Duodenal mucosa (tissue), 2 donors: ENCODE measurements around the gene KCNQ1.

Experiments
- H3K27ac ChIP-seq: one replicate; pipeline ENCODE4 v1.7.0; 2013; ENCODE audit warnings: low read depth, low read length
- H3K27me3 ChIP-seq, 2 donors: one replicate each; pipeline ENCODE4 v1.7.0; 2013; ENCODE audit warnings: low read length in 2 of 2, control low read depth in 1 of 2; ENCODE audit not compliant: insufficient read depth in 2 of 2, control insufficient read depth in 1 of 2
- H3K36me3 ChIP-seq, 2 donors: one replicate each; pipeline ENCODE4 v1.7.0; 2013; ENCODE audit warnings: low read length in 2 of 2, control low read depth in 1 of 2; ENCODE audit not compliant: insufficient read depth in 2 of 2, control insufficient read depth in 1 of 2
- H3K4me1 ChIP-seq, 2 donors: one replicate each; pipeline ENCODE4 v1.7.0; 2013; ENCODE audit warnings: low read length in 2 of 2, control low read depth in 1 of 2; ENCODE audit not compliant: insufficient read depth in 2 of 2, control insufficient read depth in 1 of 2
- H3K4me3 ChIP-seq, 2 donors: one replicate each; pipeline ENCODE4 v1.7.0; 2013; ENCODE audit warnings: low read length in 2 of 2, low read depth in 1 of 2
- H3K9ac ChIP-seq, 2 donors: one replicate each; pipeline ENCODE4 v1.7.0; 2013; ENCODE audit warnings: low read length in 2 of 2, low read depth in 1 of 2
- H3K9me3 ChIP-seq, 2 donors: one replicate each; pipeline ENCODE4 v1.7.0; 2013; ENCODE audit warnings: low read length in 2 of 2, control low read depth in 1 of 2; ENCODE audit not compliant: control insufficient read depth in 1 of 2

Gene KCNQ1

GRCh38 chr11:2540992-2541680 lies 96.3 kb downstream of the KCNQ1 start:
- Histone ChIP-seq H3K4me1 (no peaks in the 10 kb centered on the region), H3K4me3 (no peak overlapping the region), H3K9me3 (no peaks in the 10 kb centered on the region), H3K9ac (no peak overlapping the region), H3K27ac (no peak overlapping the region), H3K27me3 (no peaks in the 10 kb centered on the region), H3K36me3 (peaks cover 0 to 4% of the 10 kb centered on the region in 2 donors)

- Histone ChIP-seq H3K4me3 (no peak overlapping the region), H3K4me1 (no peaks in the 10 kb centered on the region), H3K36me3 (peaks cover 0 to 4% of the 10 kb centered on the region in 2 donors), H3K27ac (no peak overlapping the region), H3K9ac (no peak overlapping the region), H3K9me3 (no peaks in the 10 kb centered on the region), H3K27me3 (no peaks in the 10 kb centered on the region)
These were observed 97.1 kb downstream of the KCNQ1 start for GRCh38 chr11:2541881-2542361.

- Histone ChIP-seq H3K9ac (no peak overlapping the region), H3K9me3 (no peaks in the 10 kb centered on the region), H3K27me3 (no peaks in the 10 kb centered on the region), H3K36me3 (peaks cover 0 to 4% of the 10 kb centered on the region in 2 donors), H3K4me3 (no peak overlapping the region), H3K27ac (no peak overlapping the region), H3K4me1 (no peaks in the 10 kb centered on the region)
These were observed 97.6 kb downstream of the KCNQ1 start for GRCh38 chr11:2542406-2542805.

- no peak overlapping the region for H3K4me3 ChIP-seq
- no peak overlapping the region for H3K9ac ChIP-seq
- H3K27ac ChIP-seq, result no peak overlapping the region
- H3K4me1 ChIP-seq, result peaks cover 3 to 4% of the 10 kb centered on the region in 2 donors
- no peaks in the 10 kb centered on the region for H3K27me3 ChIP-seq
- no peaks in the 10 kb centered on the region for H3K9me3 ChIP-seq
- no peaks in the 10 kb centered on the region for H3K36me3 ChIP-seq
These were observed 103.0 kb downstream of the KCNQ1 start for GRCh38 chr11:2547806-2548205.

- no peaks in the 10 kb centered on the region for H3K36me3 ChIP-seq
- H3K27me3 ChIP-seq, result no peaks in the 10 kb centered on the region
- H3K9ac ChIP-seq, result no peak overlapping the region
- no peak overlapping the region for H3K4me3 ChIP-seq
- no peaks in the 10 kb centered on the region for H3K9me3 ChIP-seq
- peaks cover 4 to 5% of the 10 kb centered on the region in 2 donors for H3K4me1 ChIP-seq
- H3K27ac ChIP-seq, result no peak overlapping the region
These were observed 103.8 kb downstream of the KCNQ1 start for GRCh38 chr11:2548596-2548995.

- no peaks in the 10 kb centered on the region for H3K36me3 ChIP-seq
- H3K9me3 ChIP-seq, result no peaks in the 10 kb centered on the region
- H3K27me3 ChIP-seq, result no peaks in the 10 kb centered on the region
- no peak overlapping the region for H3K9ac ChIP-seq
- H3K4me3 ChIP-seq, result no peak overlapping the region
- peaks cover 4 to 5% of the 10 kb centered on the region in 2 donors for H3K4me1 ChIP-seq
- H3K27ac ChIP-seq, result no peak overlapping the region
These were observed 104.3 kb downstream of the KCNQ1 start for GRCh38 chr11:2549080-2549479.

- Histone ChIP-seq H3K27me3 (no peaks in the 10 kb centered on the region), H3K4me3 (no peak overlapping the region), H3K36me3 (no peaks in the 10 kb centered on the region), H3K4me1 (peaks cover 4 to 5% of the 10 kb centered on the region in 2 donors), H3K9ac (no peak overlapping the region), H3K27ac (no peak overlapping the region), H3K9me3 (no peaks in the 10 kb centered on the region)
These were observed 104.7 kb downstream of the KCNQ1 start for GRCh38 chr11:2549491-2549875.

GRCh38 chr11:2549876-2550605 lies 105.2 kb downstream of the KCNQ1 start:
- Histone ChIP-seq H3K4me1 (peaks cover 4 to 5% of the 10 kb centered on the region in 2 donors), H3K9ac (no peak overlapping the region)

GRCh38 chr11:2550606-2550970 lies 105.8 kb downstream of the KCNQ1 start:
- no peak overlapping the region for H3K27ac ChIP-seq
- H3K9me3 ChIP-seq, result no peaks in the 10 kb centered on the region
- no peak overlapping the region for H3K9ac ChIP-seq
- H3K4me3 ChIP-seq, result no peak overlapping the region
- no peaks in the 10 kb centered on the region for H3K27me3 ChIP-seq
- no peaks in the 10 kb centered on the region for H3K36me3 ChIP-seq
- peaks cover 4 to 5% of the 10 kb centered on the region in 2 donors for H3K4me1 ChIP-seq

More at GRCh38 chr11:2549876-2550605, 105.2 kb downstream of the KCNQ1 start:
- Histone ChIP-seq H3K27ac (no peak overlapping the region), H3K4me3 (no peak overlapping the region), H3K27me3 (no peaks in the 10 kb centered on the region), H3K36me3 (no peaks in the 10 kb centered on the region), H3K9me3 (no peaks in the 10 kb centered on the region)

- no peak overlapping the region for H3K4me3 ChIP-seq
- no peak overlapping the region for H3K27ac ChIP-seq
- no peaks in the 10 kb centered on the region for H3K9me3 ChIP-seq
- H3K9ac ChIP-seq, result no peak overlapping the region
- peaks cover 4 to 5% of the 10 kb centered on the region in 2 donors for H3K4me1 ChIP-seq
- H3K36me3 ChIP-seq, result no peaks in the 10 kb centered on the region
- H3K27me3 ChIP-seq, result no peaks in the 10 kb centered on the region
These were observed 106.3 kb downstream of the KCNQ1 start for GRCh38 chr11:2551131-2551530.
